Measurements from ENCODE around the gene CALM1. TPM values are rescaled to one million over a fixed set of nuclear protein-coding genes. Genes with fewer than 3 reads are reported as not detected.

CALM1 gene
- polyA plus RNA-seq, 1 experiment, result 251 TPM

DNA sequence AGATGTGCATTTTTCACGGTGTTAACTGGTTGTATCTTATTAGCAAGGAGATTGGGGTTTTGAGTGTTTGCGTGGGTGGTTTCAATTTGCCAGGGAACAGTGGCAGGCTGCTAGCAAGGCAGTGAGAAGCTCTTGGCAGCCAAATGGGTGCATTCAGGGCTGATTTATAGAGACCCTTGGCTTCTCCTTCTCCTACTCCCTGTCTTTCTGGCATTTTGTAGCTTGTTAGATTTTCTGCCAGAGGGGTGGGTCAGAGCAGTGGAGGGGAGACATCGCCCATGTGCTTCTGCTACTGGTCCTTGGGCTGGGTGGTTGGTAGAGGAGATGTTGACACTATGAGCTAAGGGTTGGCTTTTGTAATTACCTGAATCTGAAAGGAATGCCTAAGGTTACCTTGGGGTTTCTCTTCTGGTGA lies 9.6 kb downstream of the CALM1 start:
- Histone ChIP-seq H3K27me3 (ENCODE audit: control insufficient read depth, insufficient read depth, low read length) (no peaks in the 10 kb centered on the region), H3K36me3 (ENCODE audit: control insufficient read depth, insufficient read depth, low read length) (peaks cover 22% of the 10 kb centered on the region), H3K4me3 (ENCODE audit: low read depth, low read length) (no peak overlapping the region)
- no peak for DNase-seq (ENCODE audit: low read depth)
- ChIA-PET CTCF (interaction anchor here (0.9 to 7.1 kb wide), 4 partner anchors 9 to 352 kb away, joined by 3 to 30 read pairs (median 3); partner anchors contain the start of gene CALM1), POLR2A (no interaction called here)
- TF ChIP-seq, protein P1, sequence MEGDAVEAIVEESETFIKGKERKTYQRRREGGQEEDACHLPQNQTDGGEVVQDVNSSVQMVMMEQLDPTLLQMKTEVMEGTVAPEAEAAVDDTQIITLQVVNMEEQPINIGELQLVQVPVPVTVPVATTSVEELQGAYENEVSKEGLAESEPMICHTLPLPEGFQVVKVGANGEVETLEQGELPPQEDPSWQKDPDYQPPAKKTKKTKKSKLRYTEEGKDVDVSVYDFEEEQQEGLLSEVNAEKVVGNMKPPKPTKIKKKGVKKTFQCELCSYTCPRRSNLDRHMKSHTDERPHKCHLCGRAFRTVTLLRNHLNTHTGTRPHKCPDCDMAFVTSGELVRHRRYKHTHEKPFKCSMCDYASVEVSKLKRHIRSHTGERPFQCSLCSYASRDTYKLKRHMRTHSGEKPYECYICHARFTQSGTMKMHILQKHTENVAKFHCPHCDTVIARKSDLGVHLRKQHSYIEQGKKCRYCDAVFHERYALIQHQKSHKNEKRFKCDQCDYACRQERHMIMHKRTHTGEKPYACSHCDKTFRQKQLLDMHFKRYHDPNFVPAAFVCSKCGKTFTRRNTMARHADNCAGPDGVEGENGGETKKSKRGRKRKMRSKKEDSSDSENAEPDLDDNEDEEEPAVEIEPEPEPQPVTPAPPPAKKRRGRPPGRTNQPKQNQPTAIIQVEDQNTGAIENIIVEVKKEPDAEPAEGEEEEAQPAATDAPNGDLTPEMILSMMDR (IDR thresholded peaks at IDR 0.05; ENCODE audit: insufficient read depth, low read depth, low read length), result no peak

DNA sequence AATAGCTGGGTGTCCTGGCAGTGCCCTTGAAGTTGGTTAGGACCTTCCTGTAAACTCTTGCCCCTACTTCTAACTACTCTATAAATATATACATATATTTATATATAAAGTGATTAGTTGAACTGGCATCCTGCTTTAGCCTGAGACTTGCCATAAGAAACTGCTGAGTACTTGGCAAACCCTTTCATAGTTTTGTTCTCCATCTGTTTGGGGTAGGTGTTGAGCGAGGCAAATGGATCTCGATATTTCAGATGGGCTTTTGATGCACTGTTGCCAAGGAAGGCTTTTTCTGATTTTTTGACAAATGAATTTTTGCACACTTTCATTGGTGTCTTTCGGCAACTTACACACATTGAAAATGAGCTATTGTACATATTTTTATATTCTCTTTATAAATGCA lies 10.4 kb downstream of the CALM1 start:
- Histone ChIP-seq H3K36me3 (ENCODE audit: control insufficient read depth, insufficient read depth, low read length) (peaks cover 17% of the 10 kb centered on the region), H3K4me3 (ENCODE audit: low read depth, low read length) (no peak overlapping the region), H3K27me3 (ENCODE audit: control insufficient read depth, insufficient read depth, low read length) (no peaks in the 10 kb centered on the region)
- DNase-seq (ENCODE audit: low read depth), result no peak
- TF ChIP-seq, protein P1 (IDR thresholded peaks at IDR 0.05; ENCODE audit: insufficient read depth, low read depth, low read length), result no peak
- ChIA-PET POLR2A (no interaction called here), CTCF (interaction anchor here (0.9 to 7.1 kb wide), 4 partner anchors 10 to 351 kb away, joined by 3 to 30 read pairs (median 3); partner anchors contain the start of gene CALM1)

DNA sequence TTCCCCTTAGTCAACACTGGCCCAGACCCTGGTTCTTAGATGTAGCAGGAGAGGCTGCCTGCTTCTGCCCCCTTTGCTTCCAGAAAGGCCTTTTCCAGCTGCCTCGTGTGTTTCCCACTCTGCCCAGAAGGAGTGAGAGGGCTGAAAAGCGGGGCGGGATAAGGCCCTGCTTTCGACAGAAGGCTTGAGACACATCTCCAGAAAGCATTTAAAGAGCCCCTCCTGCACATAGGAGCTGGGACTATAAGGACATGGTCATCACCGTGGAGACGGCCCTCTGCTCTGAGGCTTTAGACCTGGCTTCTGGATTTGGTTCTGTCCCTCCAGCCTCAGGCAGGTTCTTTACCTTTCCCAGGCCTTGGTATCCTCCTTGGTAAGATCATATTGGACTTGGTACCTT lies 11.9 kb downstream of the CALM1 start:
- TF ChIP-seq, protein P1 (IDR thresholded peaks at IDR 0.05; ENCODE audit: insufficient read depth, low read depth, low read length), result no peak
- Histone ChIP-seq H3K4me3 (ENCODE audit: low read depth, low read length) (no peak overlapping the region), H3K36me3 (ENCODE audit: control insufficient read depth, insufficient read depth, low read length) (peaks cover 7% of the 10 kb centered on the region), H3K27me3 (ENCODE audit: control insufficient read depth, insufficient read depth, low read length) (no peaks in the 10 kb centered on the region)
- ChIA-PET CTCF (interaction anchor here (0.6 to 2.3 kb wide), 4 partner anchors 8 to 350 kb away, joined by 3 to 18 read pairs (median 3); no protein-coding TSS in a partner anchor), POLR2A (no interaction called here)
- no peak for DNase-seq (ENCODE audit: low read depth)

DNA sequence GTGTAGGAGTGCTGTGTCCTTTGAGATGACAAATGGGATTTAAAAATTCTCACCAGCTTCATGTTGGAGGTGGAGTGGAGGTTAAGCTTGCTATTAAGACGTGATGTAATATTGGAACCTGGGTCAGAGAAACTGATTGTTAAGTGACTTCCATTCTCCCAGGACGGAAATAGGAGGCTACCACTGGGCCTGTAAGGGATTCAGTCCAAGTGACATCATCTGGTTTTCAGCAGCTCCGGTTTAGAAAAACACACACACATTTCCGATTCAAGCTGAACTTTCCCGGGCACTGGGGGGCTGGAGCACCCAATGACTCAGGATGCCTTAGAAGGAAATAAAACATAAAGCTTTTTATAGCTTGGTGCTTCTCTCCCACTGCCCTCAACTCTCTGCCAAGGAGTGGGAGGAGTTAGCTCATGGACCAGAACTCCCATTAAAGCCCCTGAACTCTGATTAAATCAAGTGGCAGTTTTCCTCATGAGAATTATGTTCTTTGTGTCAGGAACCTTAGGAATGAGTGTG lies 12.4 kb downstream of the CALM1 start:
- peak; percentile 88 for DNase-seq (ENCODE audit: low read depth)
- Histone ChIP-seq H3K4me3 (ENCODE audit: low read depth, low read length) (no peak overlapping the region), H3K36me3 (ENCODE audit: control insufficient read depth, insufficient read depth, low read length) (peaks cover 6% of the 10 kb centered on the region), H3K27me3 (ENCODE audit: control insufficient read depth, insufficient read depth, low read length) (no peaks in the 10 kb centered on the region)
- POLR2A ChIA-PET, result interaction anchor here (0.7 kb wide), 2 partner anchors 19 to 27 kb away, joined by 3 to 6 read pairs; no protein-coding TSS in a partner anchor
- CTCF ChIA-PET, result interaction anchor here (0.6 to 2.3 kb wide), 5 partner anchors 9 to 349 kb away, joined by 3 to 18 read pairs (median 3); no protein-coding TSS in a partner anchor
- TF ChIP-seq, protein P1 (IDR thresholded peaks at IDR 0.05; ENCODE audit: insufficient read depth, low read depth, low read length), result no peak

DNA sequence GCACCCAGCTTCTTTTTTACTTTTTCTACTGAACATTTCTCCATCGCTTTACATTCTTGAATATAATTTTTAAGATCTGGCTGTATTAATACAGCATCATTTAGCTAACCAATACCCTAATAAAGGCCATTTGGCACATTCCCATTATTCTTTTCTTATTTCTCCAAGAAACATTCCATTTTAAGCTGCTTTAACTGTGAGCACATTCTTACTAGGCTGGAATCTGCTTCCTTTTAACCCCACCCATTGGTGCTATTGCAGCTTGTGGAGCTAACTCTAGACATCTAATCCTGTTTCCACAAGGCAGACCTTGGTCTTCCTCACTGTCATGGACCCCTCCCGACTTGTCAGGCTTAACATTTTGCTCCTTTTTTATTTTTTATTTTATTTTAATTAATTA lies 15.2 kb downstream of the CALM1 start:
- TF ChIP-seq, protein P1 (IDR thresholded peaks at IDR 0.05; ENCODE audit: insufficient read depth, low read depth, low read length), result no peak
- ChIA-PET CTCF (interaction anchor here (1.0 kb wide), 1 partner anchor 12 kb away, joined by 3 read pairs; no protein-coding TSS in a partner anchor), POLR2A (no interaction called here)
- Histone ChIP-seq H3K36me3 (ENCODE audit: control insufficient read depth, insufficient read depth, low read length) (no peaks in the 10 kb centered on the region), H3K4me3 (ENCODE audit: low read depth, low read length) (no peak overlapping the region), H3K27me3 (ENCODE audit: control insufficient read depth, insufficient read depth, low read length) (no peaks in the 10 kb centered on the region)
- no peak for DNase-seq (ENCODE audit: low read depth)

All from BJ (cell line).